OCI-LY1 (cell line): Measurements from ENCODE around the gene ASCL2.

Experiments
- EZH2 ChIP-seq: fragments of 200-600 bp; sonication (generic), shearing (Covaris generic); IDR thresholded peaks from 2 replicates; pipeline ENCODE4 v1.8.0; 2017; ENCODE audit warnings: borderline replicate concordance, mixed run types, mild to moderate bottlenecking, antibody characterized with exemption, low read length, moderate library complexity, mixed read lengths
- TF ChIP-seq, protein P1 (sequence below): fragments of 200-600 bp; sonication (generic), shearing (Covaris generic); IDR thresholded peaks from 2 replicates; pipeline ENCODE4 v1.5.1; 2017; ENCODE audit warnings: mild to moderate bottlenecking, antibody characterized with exemption, low read length, moderate library complexity, mixed read lengths

DNA sequence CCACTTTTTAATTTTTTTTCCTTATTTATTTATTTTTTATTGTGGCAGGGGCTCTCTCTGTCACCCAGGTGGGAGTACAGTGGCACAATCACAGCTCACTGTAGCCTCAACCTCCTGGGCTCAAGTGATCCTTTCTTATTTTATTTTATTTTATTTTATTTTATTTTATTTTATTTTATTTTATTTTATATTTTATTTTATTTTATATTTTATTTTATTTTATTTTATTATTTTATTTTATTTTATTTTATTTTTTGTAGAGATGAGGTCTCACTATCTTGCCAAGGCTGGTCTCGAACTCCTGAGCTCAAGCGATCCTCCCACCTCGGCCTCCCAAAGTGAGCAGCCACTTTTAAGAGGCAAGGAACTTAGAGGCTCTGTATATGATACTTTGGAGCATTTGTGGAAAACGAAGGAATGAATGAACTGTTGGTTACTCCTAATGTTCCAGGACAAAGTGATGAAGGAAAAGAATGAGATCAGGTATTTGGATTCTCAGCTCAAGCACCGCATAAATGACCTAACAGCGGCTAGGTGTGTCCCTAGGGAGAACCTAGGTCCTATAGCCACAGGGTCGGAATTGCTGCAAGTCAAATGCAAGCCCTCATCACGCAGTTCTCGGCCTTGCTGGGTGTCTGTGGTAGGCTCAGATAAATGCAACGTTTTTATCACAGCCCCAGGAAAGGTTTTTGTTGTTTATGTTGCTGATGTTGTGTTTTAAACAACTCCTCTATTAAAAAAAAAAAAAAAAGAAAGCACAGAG is 36.5 kb downstream of the ASCL2 start:
- TF ChIP-seq, protein P1, sequence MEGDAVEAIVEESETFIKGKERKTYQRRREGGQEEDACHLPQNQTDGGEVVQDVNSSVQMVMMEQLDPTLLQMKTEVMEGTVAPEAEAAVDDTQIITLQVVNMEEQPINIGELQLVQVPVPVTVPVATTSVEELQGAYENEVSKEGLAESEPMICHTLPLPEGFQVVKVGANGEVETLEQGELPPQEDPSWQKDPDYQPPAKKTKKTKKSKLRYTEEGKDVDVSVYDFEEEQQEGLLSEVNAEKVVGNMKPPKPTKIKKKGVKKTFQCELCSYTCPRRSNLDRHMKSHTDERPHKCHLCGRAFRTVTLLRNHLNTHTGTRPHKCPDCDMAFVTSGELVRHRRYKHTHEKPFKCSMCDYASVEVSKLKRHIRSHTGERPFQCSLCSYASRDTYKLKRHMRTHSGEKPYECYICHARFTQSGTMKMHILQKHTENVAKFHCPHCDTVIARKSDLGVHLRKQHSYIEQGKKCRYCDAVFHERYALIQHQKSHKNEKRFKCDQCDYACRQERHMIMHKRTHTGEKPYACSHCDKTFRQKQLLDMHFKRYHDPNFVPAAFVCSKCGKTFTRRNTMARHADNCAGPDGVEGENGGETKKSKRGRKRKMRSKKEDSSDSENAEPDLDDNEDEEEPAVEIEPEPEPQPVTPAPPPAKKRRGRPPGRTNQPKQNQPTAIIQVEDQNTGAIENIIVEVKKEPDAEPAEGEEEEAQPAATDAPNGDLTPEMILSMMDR, result no peak
- no peak for TF ChIP-seq EZH2
